DND-41 (cell line): Measurements from ENCODE around the gene PTPN21.

Experiments used
- ATAC-seq: fragments of 200-7000 bp; cut with Tn5 transposase; 3 replicates; pipeline ENCODE4 v1.9.1; 2021; ENCODE audit warnings: low read depth; ENCODE audit not compliant: insufficient read depth
- DNase-seq: peaks from one replicate; pipeline ENCODE4 v3.0.0-alpha.2; 2020
- H2AFZ ChIP-seq: 2 replicates; pipeline ENCODE4 v1.6.0; 2012; ENCODE audit warnings: low read depth, low read length
- H3K27ac ChIP-seq: 2 replicates; pipeline ENCODE4 v1.5.1; 2012; ENCODE audit warnings: low read length, inconsistent platforms
- H3K27me3 ChIP-seq: fragments of 200-600 bp; sonication (generic); 2 replicates; pipeline ENCODE4 v1.6.0; 2012; ENCODE audit warnings: low read length, mild to moderate bottlenecking, inconsistent platforms; ENCODE audit not compliant: insufficient read depth, poor library complexity
- H3K36me3 ChIP-seq: 2 replicates; pipeline ENCODE4 v1.5.1; 2012; ENCODE audit warnings: low read length, inconsistent platforms; ENCODE audit not compliant: insufficient read depth
- H3K4me1 ChIP-seq: 2 replicates; pipeline ENCODE4 v1.5.1; 2012; ENCODE audit warnings: mild to moderate bottlenecking, low read length; ENCODE audit not compliant: insufficient read depth
- H3K4me2 ChIP-seq: 2 replicates; pipeline ENCODE4 v1.6.0; 2012; ENCODE audit warnings: mild to moderate bottlenecking, moderate library complexity, low read length, inconsistent platforms; ENCODE audit not compliant: insufficient read depth
- H3K4me3 ChIP-seq, 2 experiments: fragments of 200-600 bp in 1 of 2; shearing (Covaris generic) in 1 of 2; 2 replicates each; pipeline ENCODE4 v1.5.1; 2012 to 2016; ENCODE audit warnings: inconsistent platforms in 2 of 2, low read length in 2 of 2, mild to moderate bottlenecking in 2 of 2, low read depth in 1 of 2, moderate library complexity in 1 of 2
- H3K79me2 ChIP-seq: 2 replicates; pipeline ENCODE4 v1.6.0; 2012; ENCODE audit warnings: low read length, inconsistent platforms; ENCODE audit not compliant: insufficient read depth
- H3K9ac ChIP-seq: 2 replicates; pipeline ENCODE4 v1.6.0; 2012; ENCODE audit warnings: low read depth, mild to moderate bottlenecking, inconsistent platforms, low read length, moderate library complexity
- H3K9me3 ChIP-seq: 2 replicates; pipeline ENCODE4 v1.5.1; 2012; ENCODE audit warnings: low read length, moderate library complexity, mild to moderate bottlenecking, inconsistent platforms; ENCODE audit not compliant: insufficient read depth, severe bottlenecking
- H4K20me1 ChIP-seq: 2 replicates; pipeline ENCODE4 v1.6.0; 2012; ENCODE audit warnings: low read length; ENCODE audit not compliant: insufficient read depth
- CTCF ChIP-seq: IDR thresholded peaks from 2 replicates; pipeline ENCODE4 v1.5.1; 2012; ENCODE audit warnings: borderline replicate concordance, low read length, moderate library complexity, mild to moderate bottlenecking; ENCODE audit not compliant: poor library complexity, severe bottlenecking; ENCODE audit errors: extremely low read depth
- EZH2 ChIP-seq: IDR thresholded peaks from 3 replicates; pipeline ENCODE4 v1.6.1; 2012; ENCODE audit warnings: borderline replicate concordance, low read depth, mild to moderate bottlenecking, moderate library complexity, low read length, inconsistent platforms; ENCODE audit not compliant: severe bottlenecking

The PTPN21 gene

GRCh38 chr14:88422047-88422446, 132.8 kb downstream of the PTPN21 start:
- Histone ChIP-seq H3K27ac (no peak overlapping the region), H2AFZ (no peak overlapping the region), H3K9ac (no peak overlapping the region), H3K79me2 (no peaks in the 10 kb centered on the region), H3K27me3 (no peaks in the 10 kb centered on the region), H3K4me2 (no peak overlapping the region), H4K20me1 (no peaks in the 10 kb centered on the region), H3K4me3 (no peak overlapping the region), H3K36me3 (peaks cover 5% of the 10 kb centered on the region; the same call in 1 of the 2 replicates), H3K9me3 (peaks cover 12% of the 10 kb centered on the region), H3K4me1 (no peaks in the 10 kb centered on the region)
- no peak for ATAC-seq
- DNase-seq: no peak
- TF ChIP-seq EZH2 (no peak), CTCF (no peak)

DNA sequence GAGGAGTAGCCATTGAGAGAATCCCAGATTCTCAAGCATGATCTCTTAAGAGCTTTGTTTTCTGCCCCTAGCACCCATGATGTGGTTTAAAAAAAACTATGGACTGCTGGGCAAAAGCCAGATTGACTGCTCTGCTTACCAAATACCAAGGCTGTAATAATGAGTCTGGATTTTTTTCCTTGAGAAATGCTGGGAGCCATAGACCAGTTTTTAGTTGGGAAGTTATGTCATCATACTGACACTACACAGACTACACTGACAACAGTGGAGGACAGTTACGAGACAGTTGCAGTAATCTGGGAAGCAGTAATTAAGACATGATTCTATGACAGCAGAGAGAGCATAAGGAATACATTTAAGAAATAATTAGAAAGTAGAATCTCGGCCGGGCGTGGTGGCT, 133.5 kb downstream of the PTPN21 start:
- TF ChIP-seq CTCF (no peak), EZH2 (no peak)
- ATAC-seq: no peak
- no peak overlapping the region for H3K27ac ChIP-seq
- peaks cover 5% of the 10 kb centered on the region; the same call in 1 of the 2 replicates for H3K36me3 ChIP-seq
- no peak overlapping the region for H3K4me2 ChIP-seq
- H4K20me1 ChIP-seq: no peaks in the 10 kb centered on the region
- no peaks in the 10 kb centered on the region for H3K79me2 ChIP-seq
- peaks cover 15% of the 10 kb centered on the region for H3K9me3 ChIP-seq
- H3K4me1 ChIP-seq: no peaks in the 10 kb centered on the region
- H3K27me3 ChIP-seq: no peaks in the 10 kb centered on the region
- no peak overlapping the region for H3K9ac ChIP-seq
- no peak overlapping the region for H3K4me3 ChIP-seq
- H2AFZ ChIP-seq: no peak overlapping the region
- DNase-seq: no peak

DNA sequence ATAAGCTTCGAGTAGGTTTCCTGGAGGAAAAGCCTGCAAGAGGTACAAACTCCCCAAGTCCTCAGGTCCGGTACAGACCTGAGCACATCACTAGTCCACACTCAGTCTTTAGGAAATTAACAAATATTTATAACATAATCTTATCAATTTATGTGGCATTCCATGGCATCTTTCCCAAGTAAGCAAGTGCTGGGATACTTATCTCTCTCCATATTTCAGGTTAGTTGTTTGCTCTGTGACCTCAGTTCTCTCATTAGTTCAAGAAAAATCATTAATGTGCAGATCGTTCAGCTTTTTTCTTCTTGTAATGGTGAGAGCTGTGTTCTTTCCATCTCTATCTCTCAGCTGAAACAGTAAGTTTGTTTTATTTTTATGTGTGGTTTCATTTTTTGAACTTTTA, 134.6 kb downstream of the PTPN21 start:
- TF ChIP-seq CTCF (no peak), EZH2 (no peak)
- Histone ChIP-seq H3K36me3 (peaks cover 5% of the 10 kb centered on the region; the same call in 1 of the 2 replicates), H2AFZ (no peak overlapping the region)

DNA sequence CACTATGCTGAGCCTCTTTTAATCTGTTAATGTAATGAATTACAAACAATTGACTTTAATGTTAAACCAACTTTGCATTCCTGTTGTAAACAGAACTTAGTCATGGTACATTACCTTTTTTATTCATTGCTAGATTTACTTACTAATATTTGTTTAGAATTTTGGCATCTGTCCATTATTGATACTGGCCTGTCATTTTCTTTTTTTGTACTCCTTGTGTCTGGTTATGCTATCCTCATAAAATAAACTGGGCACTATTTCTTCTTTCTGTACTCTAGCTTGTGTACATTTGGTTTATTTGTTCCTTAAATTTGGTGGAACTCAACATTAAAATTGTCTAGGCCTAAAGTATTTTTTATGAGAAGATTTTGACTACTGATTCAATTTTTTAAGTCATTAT, 137.2 kb downstream of the PTPN21 start:
- no peaks in the 10 kb centered on the region for H3K79me2 ChIP-seq
- H3K4me3 ChIP-seq: no peak overlapping the region
- TF ChIP-seq CTCF (no peak), EZH2 (no peak)
- H3K9ac ChIP-seq: no peak overlapping the region
- H2AFZ ChIP-seq: no peak overlapping the region
- peaks cover 20% of the 10 kb centered on the region for H3K9me3 ChIP-seq
- H3K4me1 ChIP-seq: no peaks in the 10 kb centered on the region
- no peak overlapping the region for H3K4me2 ChIP-seq
- no peak for ATAC-seq
- peaks cover 5% of the 10 kb centered on the region; the same call in 1 of the 2 replicates for H3K36me3 ChIP-seq
- H4K20me1 ChIP-seq: no peaks in the 10 kb centered on the region
- H3K27me3 ChIP-seq: no peaks in the 10 kb centered on the region
- DNase-seq: no peak
- no peak overlapping the region for H3K27ac ChIP-seq

More for the DNA sequence above, 134.6 kb downstream of the PTPN21 start:
- Histone ChIP-seq H3K79me2 (no peaks in the 10 kb centered on the region), H3K4me1 (no peaks in the 10 kb centered on the region), H4K20me1 (no peaks in the 10 kb centered on the region), H3K4me2 (no peak overlapping the region), H3K9ac (no peak overlapping the region), H3K27ac (no peak overlapping the region), H3K27me3 (no peaks in the 10 kb centered on the region), H3K9me3 (peaks cover 20% of the 10 kb centered on the region), H3K4me3 (no peak overlapping the region)
- DNase-seq: no peak
- no peak for ATAC-seq
